ENCODE measurements around the gene ATG7.

Gene ATG7

DNA sequence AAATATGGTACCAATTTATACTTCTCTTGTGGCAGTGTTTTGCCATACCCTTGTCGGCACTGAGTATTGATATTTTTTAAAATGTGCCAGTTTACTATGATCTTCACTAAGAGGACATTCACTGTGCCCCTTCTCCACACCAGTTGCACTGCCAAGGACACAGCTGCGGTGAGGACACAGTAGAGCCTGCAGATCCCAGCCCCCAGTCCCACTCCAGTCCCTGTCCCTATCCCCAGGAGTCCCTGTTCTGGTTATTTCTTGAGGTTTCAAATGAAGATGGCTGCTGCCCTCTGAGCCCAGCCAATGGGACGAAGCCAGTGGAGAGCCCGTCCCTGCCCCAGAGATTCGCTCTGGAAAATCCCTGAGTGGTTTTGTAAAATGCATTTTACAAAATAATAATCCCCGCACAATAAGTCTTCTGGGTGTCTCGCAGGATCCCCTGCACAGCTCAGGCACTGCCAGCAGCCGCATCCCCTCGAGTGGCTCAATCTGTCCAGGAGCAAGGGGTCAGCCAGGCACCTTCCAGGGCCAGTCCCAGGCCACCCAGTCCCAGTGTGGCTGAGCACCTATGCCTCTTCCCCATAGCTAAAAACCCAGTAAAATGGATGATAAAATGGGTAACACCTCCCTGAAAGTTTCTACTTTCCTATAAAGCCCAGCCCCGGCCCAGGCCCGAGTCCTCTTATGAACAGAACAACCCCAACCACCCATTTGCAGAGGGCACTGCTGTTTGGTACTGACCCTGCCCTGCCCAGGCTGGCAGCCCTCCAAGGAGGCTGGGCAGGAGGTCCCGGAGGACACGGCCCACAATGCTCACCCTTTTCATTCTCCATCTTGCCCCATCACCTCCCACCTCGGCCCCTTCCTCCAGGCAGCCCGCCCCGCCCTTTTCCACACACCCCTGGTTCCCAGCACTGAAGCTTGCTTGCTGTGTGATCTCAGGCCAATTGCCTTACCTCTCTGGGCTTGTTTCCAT lies 280.4 kb downstream of the ATG7 start:
- Histone ChIP-seq H3K27me3 (ENCODE audit: control insufficient read depth, insufficient read depth, low read length) (no peaks in the 10 kb centered on the region), H3K9me3 (ENCODE audit: control insufficient read depth, low read length) (no peaks in the 10 kb centered on the region), H2AFZ (no peak overlapping the region), H3K4me2 (ENCODE audit: low read length) (no peak overlapping the region), H3K79me2 (peaks cover 3% of the 10 kb centered on the region), H3K36me3 (ENCODE audit: control insufficient read depth, insufficient read depth, low read length) (no peaks in the 10 kb centered on the region), H3K9ac (no peak overlapping the region), H3K4me1 (peaks cover 6% of the 10 kb centered on the region), H3K27ac (no peak overlapping the region), H3K4me3 (ENCODE audit: low read depth, low read length) (no peak overlapping the region)
- TF ChIP-seq, protein P1, sequence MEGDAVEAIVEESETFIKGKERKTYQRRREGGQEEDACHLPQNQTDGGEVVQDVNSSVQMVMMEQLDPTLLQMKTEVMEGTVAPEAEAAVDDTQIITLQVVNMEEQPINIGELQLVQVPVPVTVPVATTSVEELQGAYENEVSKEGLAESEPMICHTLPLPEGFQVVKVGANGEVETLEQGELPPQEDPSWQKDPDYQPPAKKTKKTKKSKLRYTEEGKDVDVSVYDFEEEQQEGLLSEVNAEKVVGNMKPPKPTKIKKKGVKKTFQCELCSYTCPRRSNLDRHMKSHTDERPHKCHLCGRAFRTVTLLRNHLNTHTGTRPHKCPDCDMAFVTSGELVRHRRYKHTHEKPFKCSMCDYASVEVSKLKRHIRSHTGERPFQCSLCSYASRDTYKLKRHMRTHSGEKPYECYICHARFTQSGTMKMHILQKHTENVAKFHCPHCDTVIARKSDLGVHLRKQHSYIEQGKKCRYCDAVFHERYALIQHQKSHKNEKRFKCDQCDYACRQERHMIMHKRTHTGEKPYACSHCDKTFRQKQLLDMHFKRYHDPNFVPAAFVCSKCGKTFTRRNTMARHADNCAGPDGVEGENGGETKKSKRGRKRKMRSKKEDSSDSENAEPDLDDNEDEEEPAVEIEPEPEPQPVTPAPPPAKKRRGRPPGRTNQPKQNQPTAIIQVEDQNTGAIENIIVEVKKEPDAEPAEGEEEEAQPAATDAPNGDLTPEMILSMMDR (IDR thresholded peaks at IDR 0.05) = no peak

- H3K79me2 ChIP-seq = peaks cover 3% of the 10 kb centered on the region
- TF ChIP-seq, protein P1 (IDR thresholded peaks at IDR 0.05) = no peak
- H2AFZ ChIP-seq = no peak overlapping the region
- no peak overlapping the region for H3K9ac ChIP-seq
- peaks cover 2% of the 10 kb centered on the region for H3K4me1 ChIP-seq
- no peaks in the 10 kb centered on the region for H3K36me3 ChIP-seq (ENCODE audit: control insufficient read depth, insufficient read depth, low read length)
- no peaks in the 10 kb centered on the region for H3K27me3 ChIP-seq (ENCODE audit: control insufficient read depth, insufficient read depth, low read length)
- no peak overlapping the region for H3K27ac ChIP-seq
- no peak overlapping the region for H3K4me2 ChIP-seq (ENCODE audit: low read length)
- H3K4me3 ChIP-seq (ENCODE audit: low read depth, low read length) = no peak overlapping the region
- H3K9me3 ChIP-seq (ENCODE audit: control insufficient read depth, low read length) = no peaks in the 10 kb centered on the region
These were observed 281.4 kb downstream of the ATG7 start for GRCh38 chr3:11553436-11554235.

GRCh38 chr3:11554236-11554610 lies 282.0 kb downstream of the ATG7 start:
- TF ChIP-seq, protein P1 (IDR thresholded peaks at IDR 0.05) = no peak

GRCh38 chr3:11554666-11555065 lies 282.5 kb downstream of the ATG7 start:
- Histone ChIP-seq H3K27me3 (ENCODE audit: control insufficient read depth, insufficient read depth, low read length) (no peaks in the 10 kb centered on the region), H3K27ac (no peak overlapping the region), H3K4me2 (ENCODE audit: low read length) (no peak overlapping the region), H2AFZ (no peak overlapping the region), H3K9ac (no peak overlapping the region), H3K36me3 (ENCODE audit: control insufficient read depth, insufficient read depth, low read length) (no peaks in the 10 kb centered on the region), H3K9me3 (ENCODE audit: control insufficient read depth, low read length) (no peaks in the 10 kb centered on the region), H3K4me3 (ENCODE audit: low read depth, low read length) (no peak overlapping the region), H3K4me1 (no peaks in the 10 kb centered on the region), H3K79me2 (peaks cover 3% of the 10 kb centered on the region)
- TF ChIP-seq, protein P1 (IDR thresholded peaks at IDR 0.05) = no peak

More at GRCh38 chr3:11554236-11554610, 282.0 kb downstream of the ATG7 start:
- no peaks in the 10 kb centered on the region for H3K27me3 ChIP-seq (ENCODE audit: control insufficient read depth, insufficient read depth, low read length)
- no peaks in the 10 kb centered on the region for H3K36me3 ChIP-seq (ENCODE audit: control insufficient read depth, insufficient read depth, low read length)
- H3K9me3 ChIP-seq (ENCODE audit: control insufficient read depth, low read length) = no peaks in the 10 kb centered on the region
- no peak overlapping the region for H2AFZ ChIP-seq
- H3K9ac ChIP-seq = no peak overlapping the region
- H3K4me1 ChIP-seq = no peaks in the 10 kb centered on the region
- no peak overlapping the region for H3K27ac ChIP-seq
- H3K4me2 ChIP-seq (ENCODE audit: low read length) = no peak overlapping the region
- H3K4me3 ChIP-seq (ENCODE audit: low read depth, low read length) = no peak overlapping the region
- H3K79me2 ChIP-seq = peaks cover 3% of the 10 kb centered on the region

All from parathyroid adenoma (tissue), 2 donors.